Testis (tissue), 3 donors: ENCODE data around the gene FHOD3. TPM values are rescaled to one million over a fixed set of nuclear protein-coding genes. Genes with fewer than 3 reads are reported as not detected.
"Not testable (repeated sequence)": the region's sequence is repeated elsewhere in the genome, so short reads cannot be mapped to it uniquely, and the experiment has no call there.

ENCODE experiments used
- DNase-seq: peaks from one replicate; pipeline ENCODE4 v3.0.0-alpha.2; 2019
- H3K27ac ChIP-seq, 2 donors: fragments of 200-600 bp; sonication (generic); one replicate each; pipeline ENCODE4 v1.5.1; 2019
- H3K27me3 ChIP-seq: fragments of 200-600 bp; sonication (generic); one replicate; pipeline ENCODE4 v1.5.1; 2019
- H3K36me3 ChIP-seq: fragments of 200-600 bp; sonication (generic); one replicate; pipeline ENCODE4 v1.5.1; 2017; ENCODE audit warnings: low read depth; ENCODE audit errors: missing control alignments
- H3K4me1 ChIP-seq: fragments of 200-600 bp; sonication (generic); one replicate; pipeline ENCODE4 v1.5.1; 2019
- H3K4me3 ChIP-seq, 2 donors: fragments of 200-600 bp; sonication (generic); one replicate each; pipeline ENCODE4 v1.5.1; 2017 to 2019
- H3K9me3 ChIP-seq: fragments of 200-600 bp; sonication (generic); one replicate; pipeline ENCODE4 v1.5.1; 2017
- POLR2A ChIP-seq: fragments of 450-650 bp; IDR thresholded peaks from one replicate; pipeline ENCODE4 v1.6.1; 2017; ENCODE audit warnings: antibody characterized with exemption, mild to moderate bottlenecking, moderate library complexity
- WGBS, 2 donors: methylation state at CpG; one replicate each; pipeline ENCODE4 v1.1.5; 2018; 5-methylcytosine and 5-hydroxymethylcytosine counted together
- intact Hi-C: fragments of 100-400 bp; cut with DNase I; formaldehyde crosslinking; loops from one replicate; pipeline ENCODE4 v1.15.1; 2023; ENCODE audit warnings: low total_unique reads
- polyA plus RNA-seq: library from polyadenylated mRNA; stranded (reverse); fragments of 350-450 nt; fragmentation: Illumina TruSeq; extraction: RNeasy Lipid Tissue Mini Kit (QIAGEN cat#74804); gene quantifications from one replicate; pipeline ENCODE4 v1.2.3, GENCODE V29; 2014; ENCODE audit warnings: low read depth, low replicate concordance; ENCODE audit not compliant: insufficient read depth
- total RNA-seq, 2 donors: library from RNA; depleted of rRNA; stranded (reverse); fragments of >200 nt; gene quantifications; one replicate each; pipeline ENCODE4 v1.2.3, GENCODE V29; 2016
- TF ChIP-seq, protein P1 (sequence below), 3 experiments: fragments of 450-650 bp in 2 of 3; fragments of 200-600 bp in 1 of 3; sonication (generic) in 1 of 3; IDR thresholded peaks; one replicate each; pipeline ENCODE4 v1.5.1; 2016 to 2019; ENCODE audit warnings: antibody characterized with exemption in 3 of 3, mild to moderate bottlenecking in 2 of 3, moderate library complexity in 1 of 3

The FHOD3 gene
- total and polyA plus RNA-seq, 3 donors from 2014 or later = 6.5 to 46.8 (median 37.3) TPM

- H3K36me3 ChIP-seq = no peaks in the 10 kb centered on the region
- H3K4me1 ChIP-seq = no peaks in the 10 kb centered on the region
- no peak overlapping the region for H3K4me3 ChIP-seq
- H3K27ac ChIP-seq = no peak overlapping the region
- no peak for DNase-seq
- no peaks in the 10 kb centered on the region for H3K27me3 ChIP-seq
- no peaks in the 10 kb centered on the region for H3K9me3 ChIP-seq
- no peak for TF ChIP-seq POLR2A
- TF ChIP-seq, protein P1, sequence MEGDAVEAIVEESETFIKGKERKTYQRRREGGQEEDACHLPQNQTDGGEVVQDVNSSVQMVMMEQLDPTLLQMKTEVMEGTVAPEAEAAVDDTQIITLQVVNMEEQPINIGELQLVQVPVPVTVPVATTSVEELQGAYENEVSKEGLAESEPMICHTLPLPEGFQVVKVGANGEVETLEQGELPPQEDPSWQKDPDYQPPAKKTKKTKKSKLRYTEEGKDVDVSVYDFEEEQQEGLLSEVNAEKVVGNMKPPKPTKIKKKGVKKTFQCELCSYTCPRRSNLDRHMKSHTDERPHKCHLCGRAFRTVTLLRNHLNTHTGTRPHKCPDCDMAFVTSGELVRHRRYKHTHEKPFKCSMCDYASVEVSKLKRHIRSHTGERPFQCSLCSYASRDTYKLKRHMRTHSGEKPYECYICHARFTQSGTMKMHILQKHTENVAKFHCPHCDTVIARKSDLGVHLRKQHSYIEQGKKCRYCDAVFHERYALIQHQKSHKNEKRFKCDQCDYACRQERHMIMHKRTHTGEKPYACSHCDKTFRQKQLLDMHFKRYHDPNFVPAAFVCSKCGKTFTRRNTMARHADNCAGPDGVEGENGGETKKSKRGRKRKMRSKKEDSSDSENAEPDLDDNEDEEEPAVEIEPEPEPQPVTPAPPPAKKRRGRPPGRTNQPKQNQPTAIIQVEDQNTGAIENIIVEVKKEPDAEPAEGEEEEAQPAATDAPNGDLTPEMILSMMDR (IDR thresholded peaks at IDR 0.05) = no peak
- 68 to 78% methylated on average over 6 of the region's 6 CpGs for WGBS, 2 donors
- intact Hi-C loops = no loop called here
These were observed 248.4 kb downstream of the FHOD3 start for GRCh38 chr18:36545821-36546427.

GRCh38 chr18:36546876-36547275, 249.4 kb downstream of the FHOD3 start:
- Histone ChIP-seq H3K36me3 (no peaks in the 10 kb centered on the region), H3K27ac (no peak overlapping the region), H3K4me3 (no peak overlapping the region), H3K27me3 (no peaks in the 10 kb centered on the region), H3K4me1 (no peaks in the 10 kb centered on the region), H3K9me3 (no peaks in the 10 kb centered on the region)
- 92 to 94% methylated on average over 6 to 8 of the region's 8 CpGs for WGBS, 2 donors
- TF ChIP-seq, protein P1 (IDR thresholded peaks at IDR 0.05) = no peak
- TF ChIP-seq POLR2A = no peak
- DNase-seq = no peak
- intact Hi-C loops = no loop called here

DNA sequence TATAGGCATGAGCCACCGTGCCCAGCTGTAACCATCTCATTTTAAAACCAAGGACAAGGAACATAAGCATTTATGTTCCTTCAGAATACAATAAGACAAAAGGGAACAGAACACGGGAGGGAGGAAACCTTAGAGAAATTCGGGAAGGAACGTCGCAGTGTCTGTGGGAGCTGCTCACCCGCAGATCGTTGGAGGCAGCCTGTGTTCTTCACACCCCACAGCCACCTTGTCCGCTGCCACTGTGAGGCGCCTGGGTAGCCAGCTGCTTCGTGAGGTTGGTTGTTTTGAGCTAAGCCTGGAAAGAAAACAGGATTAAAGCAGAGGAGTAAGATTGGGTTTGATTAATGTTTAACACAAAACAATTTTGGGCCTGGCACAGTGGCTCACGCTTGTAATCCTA, 250.0 kb downstream of the FHOD3 start:
- Histone ChIP-seq H3K9me3 (no peaks in the 10 kb centered on the region), H3K36me3 (no peaks in the 10 kb centered on the region), H3K4me1 (no peaks in the 10 kb centered on the region), H3K27me3 (no peaks in the 10 kb centered on the region), H3K27ac (no peak overlapping the region), H3K4me3 (no peak overlapping the region)
- intact Hi-C loops = no loop called here
- DNase-seq = no peak
- TF ChIP-seq, protein P1 (IDR thresholded peaks at IDR 0.05) = no peak
- TF ChIP-seq POLR2A = no peak
- WGBS, 2 donors = 75 to 80% methylated on average over 11 of the region's 11 CpGs

DNA sequence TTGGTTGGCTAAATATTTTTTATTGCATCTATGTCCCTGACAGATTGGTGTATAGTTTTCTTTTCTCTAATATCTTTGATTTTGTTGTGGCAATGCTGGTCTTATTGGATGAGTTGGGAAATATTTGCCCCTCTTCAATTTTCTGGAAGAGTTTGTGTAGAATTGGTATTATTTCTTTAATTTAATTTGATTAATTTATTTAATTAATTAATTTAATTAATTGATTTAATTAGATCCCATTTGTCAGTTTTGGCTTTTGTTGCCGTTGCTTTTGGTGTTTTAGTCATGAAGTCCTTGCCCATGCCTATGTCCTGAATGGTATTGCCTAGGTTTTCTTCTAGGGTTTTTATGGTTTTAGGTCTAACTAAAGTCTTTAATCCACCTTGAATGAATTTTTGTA, 253.8 kb downstream of the FHOD3 start:
- intact Hi-C loops, H3K9me3 ChIP-seq, H3K4me3 ChIP-seq, H3K27me3 ChIP-seq, H3K4me1 ChIP-seq, DNase-seq, H3K36me3 ChIP-seq, H3K27ac ChIP-seq: not testable (repeated sequence)
- WGBS, 2 donors = 96 to 97% methylated on average over 1 of the region's 1 CpG

DNA sequence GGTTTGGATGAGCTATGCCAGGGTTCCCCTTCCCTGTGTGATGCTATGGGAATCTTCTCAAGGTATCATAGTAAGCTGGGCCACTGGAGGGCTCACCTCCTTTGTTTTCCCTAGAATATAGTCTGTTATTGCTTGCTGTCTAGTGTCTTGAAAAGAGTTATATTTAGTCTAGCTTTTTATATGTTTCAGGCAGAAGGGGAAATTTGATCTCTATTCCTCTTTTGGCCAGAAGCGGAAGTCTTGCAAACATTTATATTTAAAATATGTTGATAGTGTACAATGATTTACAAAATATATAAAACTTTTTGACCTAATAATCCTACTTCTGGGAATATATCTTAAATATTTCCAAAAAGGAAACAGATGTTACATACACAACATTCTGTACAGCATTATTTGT, 260.7 kb downstream of the FHOD3 start:
- H3K4me1 ChIP-seq = no peaks in the 10 kb centered on the region
- no peaks in the 10 kb centered on the region for H3K9me3 ChIP-seq
- WGBS, 2 donors = 90 to 93% methylated on average over 1 of the region's 1 CpG
- no peak for TF ChIP-seq POLR2A
- TF ChIP-seq, protein P1 (IDR thresholded peaks at IDR 0.05) = no peak
- H3K27ac ChIP-seq = no peak overlapping the region
- H3K36me3 ChIP-seq = no peaks in the 10 kb centered on the region
- intact Hi-C loops = no loop called here
- DNase-seq = no peak
- H3K4me3 ChIP-seq = no peak overlapping the region
- H3K27me3 ChIP-seq = no peaks in the 10 kb centered on the region
